OCI-LY1 (cell line): ENCODE measurements around the gene SSH2.

ENCODE experiments used
- CTCF ChIP-seq: fragments of 200-600 bp; sonication (generic), shearing (Covaris generic); IDR thresholded peaks from 2 replicates; pipeline ENCODE4 v1.5.1; 2017; ENCODE audit warnings: mild to moderate bottlenecking, antibody characterized with exemption, low read length, moderate library complexity, mixed read lengths
- EZH2 ChIP-seq: fragments of 200-600 bp; sonication (generic), shearing (Covaris generic); IDR thresholded peaks from 2 replicates; pipeline ENCODE4 v1.8.0; 2017; ENCODE audit warnings: borderline replicate concordance, mixed run types, mild to moderate bottlenecking, antibody characterized with exemption, low read length, moderate library complexity, mixed read lengths

- TF ChIP-seq CTCF, result no peak
- no peak for TF ChIP-seq EZH2
Observed at GRCh38 chr17:29643817-29644160, 286.2 kb downstream of the SSH2 start.
